KMS-11 (cell line): ENCODE measurements around the gene RPP21.
A peak's percentile ranks its signal among the peaks of the same experiment; 100 is the strongest.

Experiments used
- H2AFZ ChIP-seq: fragments of 200-600 bp; sonication (generic); 2 replicates; pipeline ENCODE4 v1.6.1; 2016; ENCODE audit warnings: antibody characterized with exemption, mixed run types, low read depth
- H3K27ac ChIP-seq: fragments of 200-600 bp; sonication (generic); 2 replicates; pipeline ENCODE4 v1.6.1; 2016; ENCODE audit warnings: mild to moderate bottlenecking, mixed run types
- H3K27me3 ChIP-seq: fragments of 200-600 bp; sonication (generic); 2 replicates; pipeline ENCODE4 v1.6.1; 2017; ENCODE audit warnings: mild to moderate bottlenecking, low read depth, mixed run types, moderate library complexity; ENCODE audit not compliant: insufficient read depth
- H3K36me3 ChIP-seq: fragments of 200-600 bp; sonication (generic); 2 replicates; pipeline ENCODE4 v1.6.1; 2017; ENCODE audit warnings: mild to moderate bottlenecking, mixed run types; ENCODE audit not compliant: insufficient read depth
- H3K4me1 ChIP-seq: fragments of 200-600 bp; sonication (generic); 2 replicates; pipeline ENCODE4 v1.6.1; 2016; ENCODE audit warnings: mild to moderate bottlenecking, low read depth, mixed run types; ENCODE audit not compliant: poor library complexity, severe bottlenecking
- H3K4me2 ChIP-seq: fragments of 200-600 bp; sonication (generic); 2 replicates; pipeline ENCODE4 v1.7.0; 2016; ENCODE audit warnings: mild to moderate bottlenecking, mixed run types
- H3K4me3 ChIP-seq: fragments of 200-600 bp; sonication (generic); IDR thresholded peaks from 2 replicates; pipeline ENCODE4 v1.6.1; 2017; ENCODE audit warnings: low read depth, low read length, mixed read lengths; ENCODE audit not compliant: insufficient read depth
- H3K79me2 ChIP-seq: fragments of 200-600 bp; sonication (generic); 2 replicates; pipeline ENCODE4 v1.6.1; 2016; ENCODE audit warnings: low read depth, mixed run types; ENCODE audit not compliant: insufficient read depth
- H3K9ac ChIP-seq: fragments of 200-600 bp; sonication (generic); 2 replicates; pipeline ENCODE4 v1.6.1; 2016; ENCODE audit warnings: mild to moderate bottlenecking, mixed run types
- H4K20me1 ChIP-seq: fragments of 200-600 bp; sonication (generic); 2 replicates; pipeline ENCODE4 v1.6.1; 2016; ENCODE audit warnings: mild to moderate bottlenecking, mixed run types; ENCODE audit not compliant: insufficient read depth
- TF ChIP-seq, protein P1 (sequence below): fragments of 200-600 bp; sonication (generic); conservative IDR thresholded peaks from 2 replicates; pipeline ENCODE4 v1.6.1; 2017; ENCODE audit warnings: low read depth, mild to moderate bottlenecking, antibody characterized with exemption, low read length, moderate library complexity, mixed read lengths

Gene RPP21

DNA sequence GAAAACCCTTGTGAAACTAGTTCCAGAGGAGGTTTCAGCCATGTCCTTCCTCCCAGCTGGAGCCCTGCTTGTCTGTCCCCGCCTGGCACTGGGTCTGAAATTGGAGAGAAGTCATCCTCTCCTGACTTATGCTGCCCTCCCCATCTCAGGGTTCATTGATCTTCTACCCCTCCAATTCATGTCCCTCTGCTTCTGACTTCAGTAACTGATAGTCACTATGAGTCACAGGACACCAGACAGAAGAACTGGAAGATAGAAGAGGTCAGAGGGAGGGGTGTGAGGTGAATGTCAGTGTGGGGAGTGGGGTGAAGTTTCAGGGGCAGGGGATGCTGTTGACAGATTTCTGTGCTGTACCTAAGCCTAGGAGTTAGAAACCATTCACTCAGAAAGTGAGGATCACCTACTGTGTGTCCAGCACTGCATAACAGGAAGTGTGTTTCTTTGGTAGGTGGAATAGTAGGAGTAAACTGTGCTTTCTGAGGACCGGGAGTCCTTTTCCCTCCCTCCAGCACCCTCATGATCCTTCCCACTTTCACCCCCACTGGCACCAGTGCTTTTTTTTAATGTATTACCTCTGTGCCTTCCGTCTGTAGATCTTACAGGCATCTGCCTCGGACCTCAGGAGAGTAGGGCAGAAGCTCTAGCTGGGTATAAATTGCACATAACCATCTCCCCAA is 627 bp upstream of the RPP21 start:
- peaks cover 11% of the 10 kb centered on the region for H3K4me1 ChIP-seq
- H3K27me3 ChIP-seq = no peaks in the 10 kb centered on the region
- H3K79me2 ChIP-seq = no peaks in the 10 kb centered on the region
- no peak overlapping the region for H3K9ac ChIP-seq
- no peaks in the 10 kb centered on the region for H4K20me1 ChIP-seq
- peak overlapping the region; percentile 19; the same call in 1 of the 2 replicates for H3K4me2 ChIP-seq
- peak overlapping the region; percentile 89 for H2AFZ ChIP-seq
- H3K4me3 ChIP-seq = no peak overlapping the region
- TF ChIP-seq, protein P1, sequence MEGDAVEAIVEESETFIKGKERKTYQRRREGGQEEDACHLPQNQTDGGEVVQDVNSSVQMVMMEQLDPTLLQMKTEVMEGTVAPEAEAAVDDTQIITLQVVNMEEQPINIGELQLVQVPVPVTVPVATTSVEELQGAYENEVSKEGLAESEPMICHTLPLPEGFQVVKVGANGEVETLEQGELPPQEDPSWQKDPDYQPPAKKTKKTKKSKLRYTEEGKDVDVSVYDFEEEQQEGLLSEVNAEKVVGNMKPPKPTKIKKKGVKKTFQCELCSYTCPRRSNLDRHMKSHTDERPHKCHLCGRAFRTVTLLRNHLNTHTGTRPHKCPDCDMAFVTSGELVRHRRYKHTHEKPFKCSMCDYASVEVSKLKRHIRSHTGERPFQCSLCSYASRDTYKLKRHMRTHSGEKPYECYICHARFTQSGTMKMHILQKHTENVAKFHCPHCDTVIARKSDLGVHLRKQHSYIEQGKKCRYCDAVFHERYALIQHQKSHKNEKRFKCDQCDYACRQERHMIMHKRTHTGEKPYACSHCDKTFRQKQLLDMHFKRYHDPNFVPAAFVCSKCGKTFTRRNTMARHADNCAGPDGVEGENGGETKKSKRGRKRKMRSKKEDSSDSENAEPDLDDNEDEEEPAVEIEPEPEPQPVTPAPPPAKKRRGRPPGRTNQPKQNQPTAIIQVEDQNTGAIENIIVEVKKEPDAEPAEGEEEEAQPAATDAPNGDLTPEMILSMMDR = no peak
- H3K27ac ChIP-seq = no peak overlapping the region
- H3K36me3 ChIP-seq = no peaks in the 10 kb centered on the region

DNA sequence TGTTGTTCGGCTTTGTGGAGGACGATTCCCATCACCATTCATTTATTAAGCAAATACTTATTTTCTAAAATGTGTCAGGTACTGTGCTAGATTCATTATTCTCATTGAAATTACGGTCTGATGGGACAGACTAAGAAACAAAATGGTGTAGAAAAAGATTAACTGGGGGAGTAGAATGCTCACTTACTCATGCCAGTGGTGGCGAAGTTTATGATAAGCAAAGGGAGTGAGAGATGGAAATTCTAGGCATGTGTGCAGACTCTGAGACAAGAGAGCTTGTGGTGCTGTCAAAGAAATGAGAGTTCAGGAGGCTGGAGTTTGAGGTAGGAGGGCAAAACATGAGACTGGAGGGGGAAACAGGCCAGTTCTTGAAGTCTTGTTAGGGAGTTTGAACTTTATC is 896 bp downstream of the RPP21 start:
- Histone ChIP-seq H3K4me3 (no peak overlapping the region), H4K20me1 (no peaks in the 10 kb centered on the region), H3K27ac (no peak overlapping the region), H3K4me1 (peaks cover 16% of the 10 kb centered on the region), H3K4me2 (peak overlapping the region; percentile 86), H3K9ac (peak overlapping the region; percentile 82; the same call in 1 of the 2 replicates), H3K36me3 (no peaks in the 10 kb centered on the region), H3K79me2 (no peaks in the 10 kb centered on the region), H2AFZ (peak overlapping the region; percentile 89; the same call in 1 of the 2 replicates), H3K27me3 (no peaks in the 10 kb centered on the region)
- TF ChIP-seq, protein P1 = no peak

- Histone ChIP-seq H3K79me2 (no peaks in the 10 kb centered on the region), H4K20me1 (no peaks in the 10 kb centered on the region), H3K4me3 (no peak overlapping the region), H2AFZ (no peak overlapping the region), H3K4me2 (no peak overlapping the region), H3K27ac (no peak overlapping the region), H3K36me3 (no peaks in the 10 kb centered on the region), H3K4me1 (peaks cover 16% of the 10 kb centered on the region), H3K27me3 (no peaks in the 10 kb centered on the region), H3K9ac (no peak overlapping the region)
- TF ChIP-seq, protein P1 = no peak
These were observed 4.0 kb downstream of the RPP21 start for GRCh38 chr6:30348957-30349356.

DNA sequence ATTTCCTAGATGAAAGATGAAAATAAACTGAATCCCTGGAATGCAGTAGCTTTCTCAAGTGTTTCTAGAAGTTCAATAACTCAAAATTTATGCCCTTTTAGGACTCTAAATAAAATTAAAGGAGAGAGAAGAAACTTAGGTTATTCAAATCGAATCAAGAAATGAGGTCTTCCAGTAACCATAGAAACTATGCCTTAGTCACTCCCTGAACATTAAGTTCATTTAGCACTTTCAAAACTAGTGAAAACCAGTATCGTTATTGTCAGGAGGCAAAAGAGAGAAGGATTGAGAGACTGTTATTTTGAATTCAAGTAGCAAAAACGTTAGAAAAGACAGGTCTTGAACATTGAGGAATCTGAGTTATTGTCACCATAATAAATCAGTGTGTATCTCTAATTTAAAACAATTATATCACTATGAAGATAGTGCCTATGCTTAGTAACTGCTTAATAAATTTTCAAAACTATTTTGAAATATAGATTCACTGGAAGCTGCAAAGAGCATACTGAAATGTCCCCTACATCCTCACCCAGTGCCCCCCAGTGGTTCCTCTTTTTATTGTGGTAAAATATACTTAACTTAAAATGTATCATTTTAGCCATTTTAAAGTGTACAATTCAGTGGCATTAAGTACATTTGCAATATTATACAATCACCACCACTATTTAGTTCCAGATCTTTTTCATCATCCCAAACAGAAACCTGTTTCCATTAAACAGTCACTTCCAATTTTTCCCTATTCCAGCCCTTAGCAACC is 4.6 kb downstream of the RPP21 start:
- Histone ChIP-seq H4K20me1 (no peaks in the 10 kb centered on the region), H3K27me3 (no peaks in the 10 kb centered on the region), H3K4me3 (no peak overlapping the region), H3K79me2 (no peaks in the 10 kb centered on the region), H3K27ac (no peak overlapping the region), H3K4me2 (no peak overlapping the region), H2AFZ (no peak overlapping the region), H3K36me3 (no peaks in the 10 kb centered on the region), H3K9ac (no peak overlapping the region), H3K4me1 (peaks cover 13% of the 10 kb centered on the region)
- TF ChIP-seq, protein P1 = no peak
